ENCODE results near the gene EPSTI1.

Gene EPSTI1

DNA sequence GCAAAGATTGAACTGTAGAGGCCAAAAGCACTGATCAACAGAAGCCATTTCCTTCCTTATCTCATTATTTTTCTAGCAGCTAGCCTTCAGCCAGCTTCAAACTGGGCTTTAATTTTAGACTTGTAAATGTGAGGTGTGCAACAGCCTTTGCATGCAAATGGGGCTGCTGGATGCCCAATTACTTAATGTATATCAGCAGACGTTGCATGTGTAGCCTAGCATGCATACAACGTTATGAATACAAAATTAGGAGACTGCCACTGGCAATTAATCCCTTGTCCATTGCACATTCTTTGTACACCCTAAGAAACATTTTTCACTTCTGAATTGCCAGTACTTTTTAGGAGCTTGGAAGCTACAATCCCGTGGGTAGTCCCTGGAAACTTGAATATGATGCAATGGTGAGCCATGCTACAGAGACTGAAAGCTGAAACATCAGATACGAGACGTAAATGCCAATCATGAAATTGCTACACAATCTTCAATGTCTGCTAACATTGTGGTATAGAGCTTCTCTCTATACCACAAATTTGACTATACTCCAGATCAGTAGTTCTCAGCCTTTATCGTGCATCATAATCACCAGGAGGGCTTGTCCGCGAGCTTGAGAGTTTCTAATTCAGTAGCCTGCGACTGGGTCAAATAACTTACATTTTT is 20.2 kb downstream of the EPSTI1 start:
- no peak for DNase-seq (ENCODE audit: low spot score)

DNA sequence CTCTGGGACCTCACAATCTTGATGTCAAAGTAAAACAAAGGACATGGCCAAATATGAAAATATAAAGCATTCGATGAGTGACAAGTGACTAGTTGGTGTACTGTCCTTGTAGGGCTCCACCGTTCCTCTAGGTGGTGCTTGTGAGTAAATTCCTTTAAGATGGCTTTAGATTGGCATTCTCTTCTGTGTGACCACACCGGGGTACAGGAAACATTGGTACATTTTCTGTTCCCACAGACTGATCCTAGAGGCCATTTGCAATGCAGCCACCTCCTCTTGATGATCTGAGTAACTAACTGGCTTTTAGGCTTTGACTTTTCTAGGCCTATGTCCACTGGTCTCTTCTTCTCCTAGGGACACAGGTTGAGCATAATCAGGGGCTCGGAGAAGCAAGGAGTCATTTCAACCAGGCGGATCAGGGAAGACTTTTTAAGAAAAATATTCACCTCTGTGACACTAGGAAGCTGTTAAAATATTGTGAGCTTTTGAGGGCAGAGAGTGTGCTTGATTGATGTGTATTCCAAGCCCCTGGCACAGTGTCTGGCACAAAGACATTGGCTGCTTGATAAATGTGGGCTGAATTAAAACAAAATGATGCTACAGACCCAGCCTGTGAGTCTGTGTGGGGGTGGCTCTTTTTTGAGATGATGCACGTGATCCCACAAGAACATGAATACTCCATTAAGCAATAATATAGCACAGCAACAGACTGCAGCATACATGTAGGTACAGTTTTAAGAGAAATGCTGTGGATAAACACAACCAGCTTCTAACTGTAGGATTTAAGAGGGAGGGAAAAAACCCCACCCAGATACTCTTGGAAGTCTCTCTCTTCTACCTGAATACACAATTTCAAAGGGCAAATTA is 21.0 kb downstream of the EPSTI1 start:
- peak; percentile 30 for DNase-seq (ENCODE audit: low spot score)

DNA sequence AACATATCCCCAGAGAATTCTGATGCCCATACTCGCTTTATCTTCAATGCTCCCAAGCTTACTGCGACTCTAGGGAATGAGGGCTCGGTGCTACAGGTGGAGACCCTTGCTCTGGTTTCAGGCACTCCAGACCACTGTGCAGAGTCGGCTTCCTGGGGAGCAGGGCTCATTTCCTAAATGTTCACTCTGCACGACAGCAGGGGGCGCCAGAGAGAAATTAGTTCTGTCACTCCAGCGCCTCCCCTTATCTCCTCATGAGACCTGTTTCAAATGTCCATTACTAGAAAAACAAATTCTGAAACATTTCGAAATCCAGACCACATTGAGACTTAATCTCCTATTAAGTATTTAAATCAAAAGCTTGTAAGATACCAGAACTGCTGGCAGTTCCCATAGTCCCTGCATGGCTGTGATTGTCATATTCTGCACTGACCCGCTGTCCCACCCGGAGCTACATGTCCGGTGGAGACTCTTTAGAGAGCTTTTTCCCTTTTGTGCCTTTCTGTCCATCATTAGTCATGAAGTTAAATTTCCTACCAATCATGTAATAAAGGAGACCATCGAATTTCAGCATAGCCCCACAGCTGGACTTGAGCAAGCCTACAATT is 22.4 kb downstream of the EPSTI1 start:
- DNase-seq (ENCODE audit: low spot score): peak; percentile 64

DNA sequence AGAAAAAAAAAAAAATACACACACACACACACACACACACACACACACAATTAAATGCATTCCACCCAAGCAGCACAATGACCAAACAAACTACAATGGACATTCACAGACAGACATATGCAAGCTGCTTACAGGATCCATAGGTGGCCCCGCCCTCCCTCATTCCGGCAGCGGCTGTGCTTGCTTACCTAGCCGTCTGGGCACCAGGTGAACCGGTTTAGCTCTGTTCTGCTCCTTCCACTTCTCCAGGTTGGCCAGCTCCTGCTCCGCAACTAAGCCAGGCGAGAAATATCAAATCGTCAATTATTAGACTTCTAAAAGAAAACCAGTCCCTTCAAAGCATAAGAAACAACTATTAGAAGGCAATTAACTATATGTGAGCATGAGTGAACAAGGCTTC is 23.1 kb downstream of the EPSTI1 start:
- no peak for DNase-seq (ENCODE audit: low spot score)

DNA sequence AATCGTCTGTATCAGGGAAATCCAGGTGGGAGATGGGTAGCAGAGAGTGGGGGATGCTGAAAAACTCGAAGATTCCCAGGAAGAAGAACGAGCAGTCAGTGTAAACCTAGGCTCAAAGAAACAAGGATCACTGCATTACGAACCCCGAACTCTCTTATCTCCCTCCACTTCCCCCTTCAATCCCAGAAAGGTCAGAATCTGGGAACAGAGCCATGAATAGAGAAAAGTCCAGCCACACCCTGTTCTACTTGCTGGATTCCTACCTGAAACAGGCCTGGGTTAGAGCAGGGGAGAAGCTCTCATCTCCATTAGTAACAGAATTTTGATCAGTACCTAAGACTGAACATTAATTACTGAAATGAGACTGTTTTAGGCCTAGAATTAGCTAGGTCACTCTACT is 24.4 kb downstream of the EPSTI1 start:
- no peak for DNase-seq (ENCODE audit: low spot score)

DNA sequence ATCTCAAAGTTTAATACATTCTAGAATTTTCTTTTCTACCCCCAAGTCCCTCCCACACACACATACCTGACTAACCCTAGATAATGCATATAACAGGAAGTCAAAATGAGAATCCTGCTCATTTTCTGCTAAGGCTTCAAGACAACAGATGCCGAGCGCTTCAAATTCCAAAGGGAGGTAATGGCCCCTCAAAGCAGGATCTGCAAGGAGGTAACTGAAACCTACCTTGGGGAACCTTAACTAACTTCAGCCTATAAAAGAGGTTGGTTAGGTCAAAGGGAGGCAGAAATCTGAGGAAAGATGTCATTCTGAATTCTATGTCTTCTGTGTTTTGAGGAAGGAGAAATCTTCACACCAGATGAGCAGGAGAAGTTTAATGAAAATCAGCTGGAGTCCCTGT is 26.8 kb downstream of the EPSTI1 start:
- no peak for DNase-seq (ENCODE audit: low spot score)

DNA sequence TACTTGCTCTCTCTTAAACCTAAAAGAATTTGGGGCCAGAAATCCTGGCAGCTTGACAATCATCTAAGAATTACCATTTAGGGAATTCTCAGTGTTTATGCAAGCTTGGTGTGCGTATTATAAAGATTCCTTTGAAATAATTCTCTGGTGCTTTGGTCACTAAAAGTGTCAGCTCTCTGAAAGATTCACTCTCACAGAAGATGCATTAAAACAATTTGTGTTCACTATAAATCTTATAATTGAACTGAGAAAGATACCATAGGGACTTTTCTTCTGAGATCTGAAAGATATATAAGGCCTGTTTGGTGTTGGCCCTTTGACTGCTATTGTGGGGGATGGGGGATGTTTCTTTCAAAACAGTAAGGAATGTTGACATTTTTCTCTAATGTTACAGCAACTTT is 27.3 kb downstream of the EPSTI1 start:
- no peak for DNase-seq (ENCODE audit: low spot score)

DNA sequence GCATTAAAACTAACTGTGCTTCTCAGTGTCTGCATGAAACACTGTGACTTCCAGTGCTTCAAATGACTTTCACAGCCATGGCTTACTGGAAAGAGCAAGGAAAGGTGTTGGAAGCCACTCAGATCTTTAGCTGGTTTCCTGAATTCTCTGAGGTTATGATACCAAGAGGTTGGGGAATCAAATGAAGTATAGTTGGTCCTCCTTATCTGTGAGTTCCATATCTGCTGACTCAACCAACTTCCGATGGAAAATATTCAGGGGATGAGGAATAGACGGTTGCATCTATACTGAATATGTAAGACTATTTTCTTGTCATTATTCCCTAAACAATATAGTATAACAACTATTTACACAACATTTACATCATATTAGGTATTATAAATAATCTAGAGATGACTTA is 32.4 kb downstream of the EPSTI1 start:
- DNase-seq (ENCODE audit: low spot score): no peak

DNA sequence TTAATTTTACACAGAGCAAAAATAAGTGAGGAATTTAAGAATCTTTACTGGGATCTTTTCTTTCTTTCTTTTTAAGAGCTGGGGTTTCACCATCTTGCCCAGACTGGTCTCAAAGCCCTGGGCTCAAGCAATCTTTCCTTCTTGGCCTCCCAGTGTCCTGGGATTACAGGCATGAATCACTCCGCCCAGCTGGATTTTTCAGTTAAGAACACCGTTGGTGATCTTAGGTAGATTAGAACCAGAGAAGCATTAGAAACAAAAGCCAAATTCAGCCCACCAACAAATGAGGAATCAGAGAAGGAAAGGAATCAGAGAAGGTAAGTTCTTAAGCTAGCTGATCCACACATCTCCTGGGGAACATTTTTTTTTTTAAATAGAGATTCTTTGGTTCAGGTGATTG is 34.2 kb downstream of the EPSTI1 start:
- no peak for DNase-seq (ENCODE audit: low spot score)

DNA sequence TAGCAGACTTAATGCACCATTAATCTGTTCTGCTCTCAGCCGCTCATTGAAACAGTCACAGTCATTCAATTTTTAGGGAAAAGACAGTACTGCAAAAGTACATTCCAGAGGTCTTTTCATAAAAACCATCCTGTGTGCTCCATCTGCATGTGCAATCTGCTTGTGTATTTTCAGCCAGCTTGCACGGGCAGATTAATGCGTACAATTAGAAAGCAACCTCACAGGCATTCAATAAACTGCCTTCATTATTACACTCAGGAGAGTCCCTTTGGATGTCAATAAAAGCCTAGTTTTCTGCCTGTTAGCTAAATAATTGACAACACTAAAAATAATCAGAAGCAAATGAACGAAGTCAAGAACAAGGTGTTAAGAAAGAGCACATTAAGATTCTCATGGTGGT is 41.9 kb downstream of the EPSTI1 start:
- DNase-seq (ENCODE audit: low spot score): no peak

DNA sequence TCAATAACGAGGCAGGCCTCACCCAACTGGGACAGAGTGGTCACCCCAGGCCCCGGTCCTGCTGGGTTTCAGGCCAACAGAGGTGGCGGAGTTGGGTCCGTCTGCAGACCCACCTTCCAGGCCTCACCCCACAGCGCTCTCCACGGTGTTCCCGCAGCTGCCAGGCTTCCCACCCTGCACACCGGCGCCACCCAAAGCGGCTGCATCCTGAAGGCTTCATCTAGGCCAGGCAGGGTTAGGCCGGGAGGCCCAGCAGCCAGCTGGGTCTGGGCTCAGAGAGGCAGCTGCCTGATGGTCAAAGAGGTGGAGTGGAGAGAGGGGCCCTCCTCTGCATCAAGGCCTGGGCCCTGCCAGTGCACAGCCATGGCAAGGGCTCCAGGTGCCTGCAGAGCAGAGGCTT is 44.1 kb downstream of the EPSTI1 start:
- DNase-seq (ENCODE audit: low spot score): no peak

DNA sequence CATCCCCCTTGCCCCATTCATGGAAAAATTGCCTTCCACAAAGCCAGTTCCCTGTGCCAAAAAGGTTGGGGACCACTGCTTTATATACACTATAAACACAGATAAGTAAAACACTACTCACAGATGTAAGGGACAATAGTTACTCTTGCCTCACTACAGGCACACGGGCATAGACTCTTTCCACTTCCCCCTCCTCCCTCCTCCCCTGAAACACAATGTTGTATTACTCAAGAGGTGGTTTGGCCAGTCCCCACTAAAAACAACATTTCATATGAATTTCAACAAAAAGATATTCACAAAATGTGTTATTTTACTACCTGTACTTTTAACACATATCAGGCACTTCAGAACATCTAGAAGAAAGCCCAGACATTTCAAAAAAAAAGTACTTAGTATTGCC is 45.1 kb downstream of the EPSTI1 start:
- DNase-seq (ENCODE audit: low spot score): no peak

DNA sequence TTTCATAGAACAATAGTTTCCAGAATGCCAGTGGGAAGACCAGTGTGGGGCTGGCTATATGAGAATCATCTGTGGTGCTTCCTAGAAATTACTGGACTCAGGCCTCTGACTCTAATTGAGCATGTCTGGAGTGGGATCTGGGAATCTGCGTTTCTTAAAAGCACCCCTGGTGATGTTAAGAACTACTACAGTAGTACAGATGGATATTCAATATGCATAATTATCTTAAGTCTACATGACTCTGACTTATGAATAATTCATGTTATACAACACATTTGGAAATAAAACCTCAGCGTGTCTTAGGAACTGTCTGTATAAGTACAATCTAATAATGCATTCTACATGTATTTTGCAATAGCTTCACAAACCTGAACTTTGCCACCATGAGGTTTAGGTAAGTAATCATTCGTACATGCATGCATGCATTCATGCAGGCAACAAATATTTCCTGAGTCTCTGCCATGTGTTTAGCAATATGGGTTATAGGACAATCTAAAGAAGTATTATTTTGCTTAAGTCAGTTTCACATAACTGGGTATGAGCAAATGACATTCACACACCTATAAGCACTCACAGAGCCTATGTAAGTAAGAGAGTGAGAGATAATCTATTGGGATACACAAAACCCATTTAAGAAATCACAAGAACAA is 62.0 kb downstream of the EPSTI1 start:
- DNase-seq (ENCODE audit: low spot score): no peak

DNA sequence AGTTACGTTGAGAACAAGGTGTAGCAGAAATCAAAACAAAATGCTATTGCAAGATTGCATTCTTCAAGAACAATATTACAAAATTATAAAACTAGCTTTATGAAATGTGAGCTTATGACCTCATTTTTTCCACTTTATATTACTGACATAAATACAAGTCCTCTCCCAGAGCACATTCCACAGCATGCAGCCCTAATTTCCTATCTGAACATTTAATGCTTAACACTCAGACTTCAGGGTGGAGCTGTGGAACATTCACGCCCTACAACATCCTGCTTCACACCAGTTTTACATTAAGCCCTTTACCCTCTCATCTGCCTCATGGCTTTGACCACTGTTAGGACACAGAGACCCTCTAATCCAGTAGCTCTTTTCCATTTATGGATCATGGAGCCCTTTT is 65.5 kb downstream of the EPSTI1 start:
- DNase-seq (ENCODE audit: low spot score): no peak

DNA sequence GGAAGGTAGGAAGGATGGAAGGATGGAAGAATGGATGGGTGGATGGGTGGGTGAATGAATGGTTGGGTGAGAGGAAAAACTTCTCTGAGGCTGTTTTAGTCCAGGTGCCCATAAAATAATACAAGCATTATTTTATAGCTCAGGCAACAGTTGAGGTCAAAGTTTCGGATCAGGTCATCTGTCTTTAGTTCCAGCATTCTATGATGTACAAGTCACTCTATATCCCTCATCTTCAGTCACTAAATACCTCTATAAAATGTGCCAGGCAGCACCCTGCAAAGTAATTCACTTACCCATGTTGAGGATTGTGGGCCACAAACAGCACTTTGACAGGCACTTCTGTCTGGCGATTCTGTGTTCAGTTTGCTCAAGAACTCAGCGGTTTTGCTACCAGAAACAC is 66.0 kb downstream of the EPSTI1 start:
- DNase-seq (ENCODE audit: low spot score): no peak

DNA sequence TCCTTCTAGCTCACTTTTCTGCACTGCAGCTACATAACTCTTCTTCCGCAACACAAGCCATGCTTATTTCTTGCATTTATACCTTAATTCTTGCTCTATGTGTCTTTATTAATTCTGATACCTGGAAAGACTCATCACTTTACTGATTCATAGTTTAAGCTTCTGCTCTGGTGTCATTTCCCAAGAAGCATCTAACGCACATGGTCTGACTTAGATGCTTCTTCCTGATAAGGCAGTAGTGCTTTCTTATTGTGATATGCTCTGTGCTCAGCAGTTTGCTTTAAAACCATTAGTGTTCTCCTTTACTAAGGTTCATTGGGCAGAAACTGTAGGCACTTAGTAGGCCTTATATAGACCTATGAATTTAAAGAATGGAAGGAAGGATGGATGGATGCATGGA is 66.4 kb downstream of the EPSTI1 start:
- DNase-seq (ENCODE audit: low spot score): no peak

DNA sequence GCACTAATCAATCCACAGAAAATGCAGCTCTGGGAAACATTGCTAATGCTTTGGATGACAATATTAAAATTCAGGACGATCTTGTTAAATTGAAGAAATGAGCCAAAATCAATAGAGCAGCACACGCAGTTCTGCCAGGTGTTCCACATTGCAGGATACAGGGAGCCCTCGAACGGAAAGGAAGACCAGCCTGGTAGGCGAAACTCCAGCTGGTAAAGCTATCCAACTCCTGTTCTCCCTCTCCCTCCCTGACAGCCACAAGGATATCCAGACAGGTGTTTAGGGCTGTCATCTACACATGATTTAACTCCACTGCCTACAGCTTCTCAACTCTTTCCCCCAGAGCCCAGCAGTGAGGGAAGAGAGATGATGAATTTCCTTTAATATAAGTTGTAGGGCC is 67.7 kb downstream of the EPSTI1 start:
- no peak for DNase-seq (ENCODE audit: low spot score)

DNA sequence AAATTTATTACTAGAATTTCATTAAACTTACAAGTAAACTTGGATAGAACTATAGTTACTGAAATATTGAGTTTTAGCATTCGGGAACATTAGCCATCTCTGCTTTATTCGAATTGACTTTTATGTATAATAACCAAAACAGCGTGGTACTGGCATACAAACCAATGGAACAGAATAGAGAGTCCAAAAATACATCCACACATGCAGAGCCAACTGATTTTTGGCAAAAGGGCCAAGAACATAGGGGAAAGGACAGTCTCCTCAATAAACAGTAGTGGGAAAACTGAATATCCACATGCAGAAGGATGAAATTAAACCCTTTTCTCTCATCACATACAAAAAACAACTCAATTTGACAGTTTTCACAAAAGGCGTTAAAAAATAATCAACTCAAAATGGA is 84.3 kb downstream of the EPSTI1 start:
- DNase-seq (ENCODE audit: low spot score): no peak

DNA sequence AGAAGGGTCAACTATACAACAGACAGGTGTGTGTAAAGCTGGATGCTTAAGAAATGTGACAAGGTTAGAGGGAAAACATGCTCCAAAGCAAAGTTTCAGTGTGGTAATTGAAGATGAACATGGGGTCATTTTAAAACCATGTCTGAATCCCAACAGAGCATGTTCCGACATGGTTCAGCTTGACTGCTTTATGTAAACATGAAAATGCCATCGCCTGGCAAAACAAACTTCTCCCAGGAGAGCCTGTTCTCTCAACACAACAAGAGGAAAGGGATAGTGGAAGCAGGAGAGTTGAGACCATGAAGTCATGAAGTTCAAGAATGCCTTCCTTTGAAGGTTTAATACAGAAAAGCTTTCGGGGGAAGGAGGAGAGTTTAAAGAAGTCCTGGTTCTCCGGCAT is 85.8 kb downstream of the EPSTI1 start:
- no peak for DNase-seq (ENCODE audit: low spot score)

DNA sequence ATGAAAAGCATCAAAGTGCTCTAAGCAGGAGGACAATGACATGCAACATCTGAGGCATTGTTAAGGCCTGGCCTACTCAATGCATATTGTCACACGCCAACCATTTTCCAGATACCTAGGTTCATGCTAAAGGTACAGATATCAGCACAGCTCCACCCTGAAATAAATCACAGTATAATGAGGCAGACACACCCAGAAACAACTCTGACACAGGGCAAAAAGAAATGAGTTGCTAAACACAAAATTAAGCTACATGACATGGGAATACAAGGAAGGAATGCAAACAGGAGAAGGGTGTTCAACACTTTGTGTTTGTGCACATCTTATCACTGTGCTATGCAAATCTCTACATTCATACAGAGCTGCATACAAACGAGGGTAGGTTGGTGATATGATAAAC is 86.5 kb downstream of the EPSTI1 start:
- no peak for DNase-seq (ENCODE audit: low spot score)

DNA sequence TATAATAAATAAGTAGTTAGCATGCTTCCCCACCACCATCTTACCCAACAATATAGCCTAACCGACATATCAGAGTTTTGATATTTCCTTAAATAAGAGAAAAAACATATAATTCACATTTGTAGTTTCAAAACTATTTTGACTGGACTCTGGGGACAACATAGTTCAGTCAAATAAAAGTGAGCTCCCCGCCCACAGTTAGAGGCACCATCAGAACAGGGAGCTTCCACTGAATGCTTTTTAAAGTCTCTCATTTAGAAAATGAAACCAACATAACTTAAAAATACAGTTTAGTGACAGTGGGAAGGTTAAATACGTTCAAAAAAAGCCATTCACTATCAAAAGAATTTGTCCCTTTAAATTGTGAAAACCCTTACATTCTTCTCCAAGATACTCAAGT is 92.8 kb downstream of the EPSTI1 start:
- no peak for DNase-seq (ENCODE audit: low spot score)

DNA sequence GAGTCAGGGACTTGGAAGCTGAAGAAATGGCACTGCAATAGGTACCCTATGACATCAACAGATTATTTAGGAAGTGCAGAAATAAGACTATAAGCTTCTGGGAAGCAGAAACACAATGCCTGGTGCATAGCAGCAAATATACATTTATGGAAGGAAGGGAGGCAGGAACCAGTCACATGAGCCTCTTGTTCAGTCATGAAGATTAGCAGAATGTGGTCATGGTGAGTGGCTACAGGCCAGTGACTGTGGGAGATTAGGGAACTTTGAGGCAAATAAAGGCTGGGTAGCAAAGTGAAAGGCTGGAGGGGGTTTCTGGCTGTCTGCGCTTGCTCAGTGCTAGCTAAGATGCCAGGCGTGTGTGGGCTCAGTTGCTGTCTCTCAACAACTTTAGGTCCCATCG is 96.3 kb downstream of the EPSTI1 start:
- no peak for DNase-seq (ENCODE audit: low spot score)

DNA sequence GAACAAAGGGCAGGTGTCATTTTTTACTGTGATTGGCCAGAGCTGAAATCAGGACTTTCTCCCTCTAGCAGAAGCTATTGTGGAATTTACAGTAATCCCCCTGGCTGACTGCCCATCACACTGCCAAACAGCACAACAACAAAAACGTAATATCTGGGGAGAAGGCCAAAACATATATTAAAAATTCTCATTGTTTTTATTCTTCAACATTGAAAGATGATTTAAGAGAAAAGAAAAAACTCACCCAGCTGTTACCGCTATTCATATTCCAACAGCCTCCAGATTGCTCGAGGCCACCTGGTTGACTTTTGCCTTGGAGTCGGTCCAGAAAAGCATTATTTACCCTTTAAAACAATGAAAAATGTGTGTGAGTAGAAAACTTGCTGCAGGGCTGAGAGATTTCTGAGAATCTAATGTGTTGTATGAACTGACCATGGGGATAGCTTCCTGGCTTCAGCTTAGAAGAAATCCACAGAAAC is 97.2 kb downstream of the EPSTI1 start:
- no peak for DNase-seq (ENCODE audit: low spot score)
